SK-N-SH (cell line): ENCODE data around the gene HPCAL4. TPM values are rescaled to one million over a fixed set of nuclear protein-coding genes. Genes with fewer than 3 reads are reported as not detected.

Experiments
- CTCF ChIA-PET: fragments of 300-600, 350-600 bp; formaldehyde crosslinking; extraction: SDS; loops from one replicate; lab custom pipeline; 2021; lab: Yijun Ruan, JAX
- POLR2A ChIA-PET: fragments of 350-600 bp; sonication (Branson Sonifier 250); formaldehyde crosslinking; extraction: SDS; loops from one replicate; lab custom pipeline; 2020; ENCODE audit warnings: antibody characterized with exemption, inconsistent platforms; lab: Yijun Ruan, JAX
- DNase-seq: peaks from one replicate; pipeline ENCODE4 v3.0.0; 2012
- H2AFZ ChIP-seq: fragments of 200-600 bp; sonication (generic); 2 replicates; pipeline ENCODE4 v1.8.1; 2016; ENCODE audit warnings: antibody characterized with exemption, mild to moderate bottlenecking, low read depth
- H3F3A ChIP-seq: fragments of 200-600 bp; sonication (generic); replicated peaks from 2 replicates; pipeline ENCODE3; 2016; ENCODE audit warnings: antibody characterized with exemption, mild to moderate bottlenecking; ENCODE audit not compliant: insufficient read depth
- H3K27ac ChIP-seq, 2 experiments: fragments of 200-500 bp in 1 of 2; fragments of 200-600 bp in 1 of 2; sonication (Bioruptor generic) in 1 of 2; sonication (generic), shearing (Covaris generic) in 1 of 2; 2 replicates each; pipeline versions ENCODE4 v1.5.1 to v1.6.1; 2014 to 2016; ENCODE audit warnings: low read depth in 2 of 2, inconsistent platforms in 1 of 2, low read length in 1 of 2, mild to moderate bottlenecking in 1 of 2, mixed read lengths in 1 of 2
- H3K27me3 ChIP-seq: fragments of 200-600 bp; sonication (generic), shearing (Covaris generic); 2 replicates; pipeline ENCODE4 v1.6.1; 2016; ENCODE audit warnings: mixed run types; ENCODE audit not compliant: insufficient read depth
- H3K36me3 ChIP-seq, 2 experiments: fragments of 200-500 bp in 1 of 2; fragments of 200-600 bp in 1 of 2; sonication (Bioruptor generic) in 1 of 2; sonication (generic) in 1 of 2; replicated peaks in 1 of 2; 2 replicates each; pipeline versions ENCODE3 to v1.5.1; 2014 to 2016; ENCODE audit warnings: low read length in 1 of 2, mild to moderate bottlenecking in 1 of 2; ENCODE audit not compliant: insufficient read depth in 2 of 2, control insufficient read depth in 1 of 2
- H3K4me1 ChIP-seq, 2 experiments: fragments of 200-500 bp in 1 of 2; fragments of 200-600 bp in 1 of 2; sonication (Bioruptor generic) in 1 of 2; sonication (generic), shearing (Covaris generic) in 1 of 2; 2 replicates each; pipeline versions ENCODE4 v1.5.1 to v1.6.1; 2014 to 2016; ENCODE audit warnings: low read depth in 1 of 2, low read length in 1 of 2, mixed run types in 1 of 2; ENCODE audit not compliant: insufficient read depth in 2 of 2, control insufficient read depth in 1 of 2
- H3K4me2 ChIP-seq: fragments of 200-600 bp; sonication (generic), shearing (Covaris generic); 2 replicates; pipeline ENCODE4 v1.6.1; 2017; ENCODE audit warnings: mixed run types
- H3K4me3 ChIP-seq, 2 experiments: fragments of 200-500 bp in 1 of 2; fragments of 200-600 bp in 1 of 2; sonication (Bioruptor generic) in 1 of 2; sonication (generic), shearing (Covaris generic) in 1 of 2; 2 replicates each; pipeline versions ENCODE4 v1.5.1 to v1.8.1; 2014 to 2016; ENCODE audit warnings: low read depth in 2 of 2, inconsistent platforms in 1 of 2, low read length in 1 of 2, mild to moderate bottlenecking in 1 of 2, mixed read lengths in 1 of 2, moderate library complexity in 1 of 2
- H3K79me2 ChIP-seq: fragments of 200-600 bp; sonication (generic); 2 replicates; pipeline ENCODE4 v1.8.1; 2017; ENCODE audit warnings: mild to moderate bottlenecking; ENCODE audit not compliant: insufficient read depth
- H3K9ac ChIP-seq: fragments of 200-600 bp; sonication (generic); 2 replicates; pipeline ENCODE4 v1.6.1; 2017; ENCODE audit warnings: mixed run types
- H3K9me2 ChIP-seq: fragments of 200-600 bp; sonication (generic); 2 replicates; pipeline ENCODE4 v1.6.1; 2017; ENCODE audit warnings: mixed run types
- H3K9me3 ChIP-seq: fragments of 200-600 bp; sonication (generic); 2 replicates; pipeline ENCODE4 v1.6.1; 2017; ENCODE audit warnings: mixed run types, mild to moderate bottlenecking, moderate library complexity
- H4K20me1 ChIP-seq: fragments of 200-600 bp; sonication (generic); 2 replicates; pipeline ENCODE4 v1.6.1; 2017; ENCODE audit warnings: mild to moderate bottlenecking, mixed run types; ENCODE audit not compliant: insufficient read depth
- EP300 ChIP-seq, 2 experiments: IDR thresholded peaks; 2 replicates each; pipeline versions ENCODE4 v1.4.0 to v1.6.1; 2012; ENCODE audit warnings: borderline replicate concordance in 1 of 2, low read depth in 1 of 2, low read length in 1 of 2
- EZH2phosphoT487 ChIP-seq: fragments of 200-600 bp; sonication (generic); IDR thresholded peaks from 2 replicates; pipeline ENCODE4 v1.6.1; 2017; ENCODE audit warnings: low read depth, mixed run types, mild to moderate bottlenecking, antibody characterized with exemption, moderate library complexity, borderline replicate concordance
- NRF1 ChIP-seq: IDR thresholded peaks from 2 replicates; pipeline ENCODE4 v1.6.1; 2012; ENCODE audit warnings: low read depth, mild to moderate bottlenecking, low read length
- POLR2AphosphoS5 ChIP-seq: IDR thresholded peaks from 2 replicates; pipeline ENCODE4 v1.6.1; 2012; ENCODE audit warnings: low read depth, low read length
- RCOR1 ChIP-seq: fragments of 150-350 bp; IDR thresholded peaks from 2 replicates; pipeline ENCODE4 v1.6.1; 2017; ENCODE audit warnings: antibody characterized with exemption, low read length
- REST ChIP-seq: IDR thresholded peaks from 2 replicates; pipeline ENCODE4 v1.6.1; 2012; ENCODE audit warnings: mild to moderate bottlenecking, low read depth, low read length, moderate library complexity
- SIN3A ChIP-seq: IDR thresholded peaks from 2 replicates; pipeline ENCODE4 v1.6.1; 2012; ENCODE audit warnings: low read depth, mild to moderate bottlenecking, low read length, moderate library complexity, borderline replicate concordance
- TCF12 ChIP-seq: IDR thresholded peaks from 2 replicates; pipeline ENCODE4 v1.4.0; 2012
- YY1 ChIP-seq: IDR thresholded peaks from 2 replicates; pipeline ENCODE4 v1.4.0; 2012; ENCODE audit warnings: low read depth, mild to moderate bottlenecking
- WGBS: methylation state at CpG from one replicate; pipeline ENCODE4 v1.1.6; 2017; ENCODE audit warnings: low lambda C conversion rate; 5-methylcytosine and 5-hydroxymethylcytosine counted together
- polyA plus RNA-seq, 3 experiments: library from polyadenylated mRNA; depleted of rRNA; stranded (reverse); fragments of >200 nt; gene quantifications; 2 replicates each; pipeline ENCODE4 v1.2.3, GENCODE V29; 2012
- TF ChIP-seq, protein P1 (sequence below): IDR thresholded peaks from 2 replicates; pipeline ENCODE4 v1.4.0; 2012; ENCODE audit warnings: low read depth, borderline replicate concordance
- TF ChIP-seq, protein P2 (sequence below): IDR thresholded peaks from 2 replicates; pipeline ENCODE4 v1.4.0; 2012; ENCODE audit warnings: low read depth, borderline replicate concordance

The HPCAL4 gene
- polyA plus RNA-seq, 1 of the 3 experiments (the other 2 are of a cell fraction) = 0.15 TPM

- Histone ChIP-seq H3K27me3 (peaks cover 46% of the 10 kb centered on the region), H3K36me3 (no peaks in the 10 kb centered on the region), H4K20me1 (no peaks in the 10 kb centered on the region), H3K9me3 (no peaks in the 10 kb centered on the region), H3K79me2 (no peaks in the 10 kb centered on the region), H2AFZ (no peak overlapping the region), H3K4me3 (no peak overlapping the region), H3K27ac (no peak overlapping the region), H3K9me2 (no peaks in the 10 kb centered on the region), H3K9ac (no peak overlapping the region), H3F3A (no peaks in the 10 kb centered on the region), H3K4me1 (peaks cover 0 to 27% of the 10 kb centered on the region in 2 experiments; a peak in 1 of 4 replicates), H3K4me2 (no peak overlapping the region)
- CTCF ChIA-PET = interaction anchor here (1.1 to 11.3 kb wide), 3 partner anchors 12 to 72 kb away, joined by 3 to 260 read pairs (median 79); no protein-coding TSS in a partner anchor
- POLR2A ChIA-PET = interaction anchor here (7.3 kb wide), 1 partner anchor 11 kb away, joined by 95 read pairs; no protein-coding TSS in a partner anchor
- TF ChIP-seq RCOR1 (no peak), YY1 (no peak), TCF12 (no peak)
- no peak for DNase-seq
- WGBS = 65% methylated on average over 3 of the region's 3 CpGs
Measured at GRCh38 chr1:39668894-39669293, 22.3 kb downstream of the HPCAL4 start.

GRCh38 chr1:39668111-39668510 lies 23.1 kb downstream of the HPCAL4 start:
- Histone ChIP-seq H3K4me1 (peaks cover 0 to 32% of the 10 kb centered on the region in 2 experiments; a peak in 1 of 4 replicates), H4K20me1 (no peaks in the 10 kb centered on the region), H3F3A (no peaks in the 10 kb centered on the region), H3K79me2 (no peaks in the 10 kb centered on the region), H3K9ac (no peak overlapping the region), H3K27me3 (peaks cover 46% of the 10 kb centered on the region), H3K4me2 (no peak overlapping the region), H3K27ac (no peak overlapping the region), H2AFZ (no peak overlapping the region), H3K9me2 (no peaks in the 10 kb centered on the region), H3K4me3 (no peak overlapping the region), H3K36me3 (no peaks in the 10 kb centered on the region), H3K9me3 (no peaks in the 10 kb centered on the region)
- WGBS = 17% methylated on average over 1 of the region's 3 CpGs
- DNase-seq = no peak
- TF ChIP-seq EZH2phosphoT487 (no peak), SIN3A (no peak), REST (no peak), YY1 (no peak), POLR2AphosphoS5 (no peak), NRF1 (no peak), EP300 (IDR thresholded peaks at IDR 0.05; ENCODE audit: borderline replicate concordance in 1 of 2, low read depth in 1 of 2, low read length in 1 of 2) (no peak)
- TF ChIP-seq, protein P1, sequence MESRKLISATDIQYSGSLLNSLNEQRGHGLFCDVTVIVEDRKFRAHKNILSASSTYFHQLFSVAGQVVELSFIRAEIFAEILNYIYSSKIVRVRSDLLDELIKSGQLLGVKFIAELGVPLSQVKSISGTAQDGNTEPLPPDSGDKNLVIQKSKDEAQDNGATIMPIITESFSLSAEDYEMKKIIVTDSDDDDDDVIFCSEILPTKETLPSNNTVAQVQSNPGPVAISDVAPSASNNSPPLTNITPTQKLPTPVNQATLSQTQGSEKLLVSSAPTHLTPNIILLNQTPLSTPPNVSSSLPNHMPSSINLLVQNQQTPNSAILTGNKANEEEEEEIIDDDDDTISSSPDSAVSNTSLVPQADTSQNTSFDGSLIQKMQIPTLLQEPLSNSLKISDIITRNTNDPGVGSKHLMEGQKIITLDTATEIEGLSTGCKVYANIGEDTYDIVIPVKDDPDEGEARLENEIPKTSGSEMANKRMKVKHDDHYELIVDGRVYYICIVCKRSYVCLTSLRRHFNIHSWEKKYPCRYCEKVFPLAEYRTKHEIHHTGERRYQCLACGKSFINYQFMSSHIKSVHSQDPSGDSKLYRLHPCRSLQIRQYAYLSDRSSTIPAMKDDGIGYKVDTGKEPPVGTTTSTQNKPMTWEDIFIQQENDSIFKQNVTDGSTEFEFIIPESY = no peak
- TF ChIP-seq, protein P2, sequence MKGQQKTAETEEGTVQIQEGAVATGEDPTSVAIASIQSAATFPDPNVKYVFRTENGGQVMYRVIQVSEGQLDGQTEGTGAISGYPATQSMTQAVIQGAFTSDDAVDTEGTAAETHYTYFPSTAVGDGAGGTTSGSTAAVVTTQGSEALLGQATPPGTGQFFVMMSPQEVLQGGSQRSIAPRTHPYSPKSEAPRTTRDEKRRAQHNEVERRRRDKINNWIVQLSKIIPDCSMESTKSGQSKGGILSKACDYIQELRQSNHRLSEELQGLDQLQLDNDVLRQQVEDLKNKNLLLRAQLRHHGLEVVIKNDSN = no peak
- ChIA-PET CTCF (interaction anchor here (0.8 to 11.3 kb wide), 4 partner anchors 11 to 62 kb away, joined by 3 to 260 read pairs (median 41); no protein-coding TSS in a partner anchor), POLR2A (interaction anchor here (7.3 kb wide), 1 partner anchor 10 kb away, joined by 95 read pairs; no protein-coding TSS in a partner anchor)
